MM.1S (cell line): ENCODE data around the gene ZMYM5.
"Not testable (repeated sequence)": the region's sequence is repeated elsewhere in the genome, so short reads cannot be mapped to it uniquely, and the experiment has no call there.

Experiments
- DNase-seq: peaks from one replicate; pipeline ENCODE4 v3.0.0-alpha.2; 2015
- H2AFZ ChIP-seq: fragments of 300-600 bp; sonication (generic); 2 replicates; pipeline ENCODE4 v1.6.0; 2016; ENCODE audit warnings: antibody characterized with exemption, low read length
- H3F3A ChIP-seq: fragments of 300-600 bp; sonication (generic); 2 replicates; pipeline ENCODE4 v1.6.1; 2016; ENCODE audit warnings: mild to moderate bottlenecking, antibody characterized with exemption, low read length, moderate library complexity, mixed read lengths; ENCODE audit not compliant: insufficient read depth
- H3K27ac ChIP-seq: fragments of 300-600 bp; sonication (generic); 2 replicates; pipeline ENCODE4 v1.5.1; 2016; ENCODE audit warnings: mild to moderate bottlenecking, low read length
- H3K27me3 ChIP-seq: fragments of 300-600 bp; sonication (generic); replicated peaks from 2 replicates; pipeline ENCODE4 v1.6.0; 2016; ENCODE audit warnings: low read length; ENCODE audit not compliant: insufficient read depth
- H3K36me3 ChIP-seq: fragments of 300-600 bp; sonication (generic); replicated peaks from 2 replicates; pipeline ENCODE4 v1.6.1; 2016; ENCODE audit warnings: mild to moderate bottlenecking, low read length, mixed read lengths; ENCODE audit not compliant: insufficient read depth
- H3K4me1 ChIP-seq: fragments of 300-600 bp; sonication (generic); 2 replicates; pipeline ENCODE4 v1.6.1; 2016; ENCODE audit warnings: low read length, mixed read lengths
- H3K4me2 ChIP-seq: fragments of 300-600 bp; sonication (generic); 2 replicates; pipeline ENCODE4 v1.6.0; 2016; ENCODE audit warnings: low read depth, low read length
- H3K4me3 ChIP-seq: fragments of 300-600 bp; sonication (generic); 2 replicates; pipeline ENCODE4 v1.5.1; 2016; ENCODE audit warnings: low read length, mixed read lengths
- H3K79me2 ChIP-seq: fragments of 300-600 bp; sonication (generic); 2 replicates; pipeline ENCODE4 v1.6.1; 2016; ENCODE audit warnings: mixed run types, low read length, mixed read lengths
- H3K9ac ChIP-seq: fragments of 300-600 bp; sonication (generic); 2 replicates; pipeline ENCODE4 v1.6.1; 2016; ENCODE audit warnings: low read length, mixed read lengths
- H3K9me2 ChIP-seq: fragments of 300-600 bp; sonication (generic); replicated peaks from 2 replicates; pipeline ENCODE4 v1.6.1; 2016; ENCODE audit warnings: mild to moderate bottlenecking, low read length, mixed read lengths; ENCODE audit not compliant: insufficient read depth
- H3K9me3 ChIP-seq: fragments of 300-600 bp; sonication (generic); replicated peaks from 2 replicates; pipeline ENCODE4 v1.6.1; 2016; ENCODE audit warnings: mild to moderate bottlenecking, low read length, mixed read lengths; ENCODE audit not compliant: insufficient read depth
- H4K20me1 ChIP-seq: fragments of 300-600 bp; sonication (generic); 2 replicates; pipeline ENCODE4 v1.6.1; 2016; ENCODE audit warnings: mild to moderate bottlenecking, low read length, moderate library complexity, mixed read lengths; ENCODE audit not compliant: insufficient read depth
- EZH2 ChIP-seq: fragments of 300-600 bp; sonication (generic); optimal IDR thresholded peaks from 2 replicates; pipeline ENCODE3; 2017; ENCODE audit warnings: low read depth, mild to moderate bottlenecking, antibody characterized with exemption, low read length, mixed read lengths
- EZH2phosphoT487 ChIP-seq: fragments of 300-600 bp; sonication (generic); IDR thresholded peaks from 2 replicates; pipeline ENCODE4 v1.6.1; 2018; ENCODE audit warnings: antibody characterized with exemption, low read length
- TF ChIP-seq, protein P1 (sequence below): fragments of 300-600 bp; sonication (generic); IDR thresholded peaks from 2 replicates; pipeline ENCODE4 v1.5.1; 2016; ENCODE audit warnings: antibody characterized with exemption, low read length, mixed read lengths

Gene ZMYM5

DNA sequence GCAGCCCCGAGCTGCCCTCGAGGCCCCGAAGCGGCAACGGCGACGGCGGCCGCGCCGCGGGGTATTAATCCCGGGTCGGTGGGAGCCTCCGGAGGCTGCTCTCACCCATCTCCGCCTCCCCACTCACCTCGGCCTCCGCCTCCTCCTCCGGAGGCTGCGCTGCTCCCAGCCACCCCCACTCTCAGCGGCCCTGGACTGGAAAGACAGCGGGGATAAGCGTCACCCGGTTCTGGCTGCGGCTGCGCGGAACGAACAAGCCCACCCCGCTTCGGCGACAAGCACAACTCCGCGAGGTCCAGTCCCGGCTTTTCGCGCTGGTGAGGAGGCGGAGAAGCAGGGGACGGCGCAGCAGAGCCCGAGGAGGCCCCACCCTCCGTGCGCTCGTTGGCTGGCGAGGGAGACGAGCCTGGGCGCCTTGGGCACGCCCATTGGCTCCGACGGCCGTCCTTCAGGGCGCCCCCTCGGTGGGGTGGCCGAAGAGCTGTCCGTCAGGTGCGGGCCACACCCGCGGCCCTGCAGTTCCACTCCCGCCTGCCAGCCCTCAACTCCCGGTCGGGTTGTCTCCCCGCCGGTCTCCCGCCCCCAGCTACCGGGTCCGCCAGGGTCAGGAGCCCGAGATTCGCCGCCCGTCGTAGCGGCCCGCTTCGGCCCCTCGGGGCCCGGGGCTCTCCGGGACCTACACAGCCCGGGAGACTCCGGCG lies at the start of gene ZMYM5:
Gene ZMYM5 (minus strand): TSS at position 327 of the 701 bp plus-strand sequence. CDS start 11,469 bp downstream, outside the sequence.
- Histone ChIP-seq H3K9me2 (no peaks in the 10 kb centered on the region), H3K79me2 (peaks cover 36% of the 10 kb centered on the region), H3K9ac (peak within 1 kb of the TSS; percentile 82), H3K36me3 (no peaks in the 10 kb centered on the region), H3K4me3 (peak within 1 kb of the TSS; percentile 74), H3K27ac (peak within 1 kb of the TSS; percentile 91), H3K27me3 (no peaks in the 10 kb centered on the region), H3F3A (0 out of 2 replicates have a peak, but pooled peaks cover 3% of the 10 kb centered on the region), H2AFZ (peak within 1 kb of the TSS; percentile 74), H3K4me2 (peak within 1 kb of the TSS; percentile 69), H3K9me3 (no peaks in the 10 kb centered on the region), H4K20me1 (no peaks in the 10 kb centered on the region), H3K4me1 (0 out of 2 replicates have a peak, but pooled peaks cover 6% of the 10 kb centered on the region)
- TF ChIP-seq, protein P1, sequence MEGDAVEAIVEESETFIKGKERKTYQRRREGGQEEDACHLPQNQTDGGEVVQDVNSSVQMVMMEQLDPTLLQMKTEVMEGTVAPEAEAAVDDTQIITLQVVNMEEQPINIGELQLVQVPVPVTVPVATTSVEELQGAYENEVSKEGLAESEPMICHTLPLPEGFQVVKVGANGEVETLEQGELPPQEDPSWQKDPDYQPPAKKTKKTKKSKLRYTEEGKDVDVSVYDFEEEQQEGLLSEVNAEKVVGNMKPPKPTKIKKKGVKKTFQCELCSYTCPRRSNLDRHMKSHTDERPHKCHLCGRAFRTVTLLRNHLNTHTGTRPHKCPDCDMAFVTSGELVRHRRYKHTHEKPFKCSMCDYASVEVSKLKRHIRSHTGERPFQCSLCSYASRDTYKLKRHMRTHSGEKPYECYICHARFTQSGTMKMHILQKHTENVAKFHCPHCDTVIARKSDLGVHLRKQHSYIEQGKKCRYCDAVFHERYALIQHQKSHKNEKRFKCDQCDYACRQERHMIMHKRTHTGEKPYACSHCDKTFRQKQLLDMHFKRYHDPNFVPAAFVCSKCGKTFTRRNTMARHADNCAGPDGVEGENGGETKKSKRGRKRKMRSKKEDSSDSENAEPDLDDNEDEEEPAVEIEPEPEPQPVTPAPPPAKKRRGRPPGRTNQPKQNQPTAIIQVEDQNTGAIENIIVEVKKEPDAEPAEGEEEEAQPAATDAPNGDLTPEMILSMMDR: no peak
- TF ChIP-seq EZH2 (no peak), EZH2phosphoT487 (no peak)
- DNase-seq: peak; percentile 94

DNA sequence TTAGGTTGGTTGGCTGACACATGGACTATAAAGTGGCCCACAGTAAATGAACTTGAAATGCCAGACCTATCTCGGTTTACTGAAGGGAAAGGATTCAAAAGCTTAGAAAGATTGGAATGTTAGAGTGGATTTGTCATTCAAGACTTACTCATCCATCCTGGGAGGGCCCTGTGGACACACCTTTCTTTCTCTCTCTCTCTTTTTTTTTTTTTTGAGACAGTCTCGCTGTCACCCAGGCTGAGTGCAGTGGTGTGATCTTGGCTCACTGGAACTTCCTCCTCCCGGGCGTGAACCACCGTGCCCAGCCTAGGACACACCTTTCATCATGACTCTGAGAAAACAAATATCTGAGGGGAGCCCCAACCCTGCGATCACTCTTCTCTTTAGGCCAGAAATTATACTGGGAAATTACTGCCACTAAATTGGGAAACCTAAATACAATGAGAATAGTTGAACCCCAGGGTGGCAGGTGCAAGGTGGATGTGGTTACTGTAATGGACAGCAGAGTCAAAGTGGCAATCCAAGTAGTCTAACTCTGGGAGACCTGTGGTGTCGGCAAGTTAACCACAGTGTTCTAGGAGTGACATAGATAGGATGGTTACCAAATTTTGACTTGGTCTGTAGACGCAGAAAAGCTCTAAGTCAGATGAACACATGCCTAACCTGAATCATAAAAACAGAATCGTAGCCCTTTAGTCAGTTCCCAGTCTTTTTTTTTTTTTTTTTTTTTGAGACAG lies 47.1 kb upstream of the ZMYM5 start:
- Histone ChIP-seq H3K27ac (no peak overlapping the region), H3K4me2 (no peak overlapping the region), H3K4me3 (no peak overlapping the region), H3K4me1 (no peaks in the 10 kb centered on the region), H3F3A (no peaks in the 10 kb centered on the region), H3K9ac (no peak overlapping the region), H4K20me1 (no peaks in the 10 kb centered on the region), H2AFZ (no peak overlapping the region), H3K36me3 (no peaks in the 10 kb centered on the region), H3K9me2 (no peaks in the 10 kb centered on the region), H3K27me3 (no peaks in the 10 kb centered on the region), H3K79me2 (no peaks in the 10 kb centered on the region), H3K9me3 (no peaks in the 10 kb centered on the region)
- DNase-seq: no peak
- TF ChIP-seq, protein P1: no peak
- no peak for TF ChIP-seq EZH2phosphoT487
- no peak for TF ChIP-seq EZH2

DNA sequence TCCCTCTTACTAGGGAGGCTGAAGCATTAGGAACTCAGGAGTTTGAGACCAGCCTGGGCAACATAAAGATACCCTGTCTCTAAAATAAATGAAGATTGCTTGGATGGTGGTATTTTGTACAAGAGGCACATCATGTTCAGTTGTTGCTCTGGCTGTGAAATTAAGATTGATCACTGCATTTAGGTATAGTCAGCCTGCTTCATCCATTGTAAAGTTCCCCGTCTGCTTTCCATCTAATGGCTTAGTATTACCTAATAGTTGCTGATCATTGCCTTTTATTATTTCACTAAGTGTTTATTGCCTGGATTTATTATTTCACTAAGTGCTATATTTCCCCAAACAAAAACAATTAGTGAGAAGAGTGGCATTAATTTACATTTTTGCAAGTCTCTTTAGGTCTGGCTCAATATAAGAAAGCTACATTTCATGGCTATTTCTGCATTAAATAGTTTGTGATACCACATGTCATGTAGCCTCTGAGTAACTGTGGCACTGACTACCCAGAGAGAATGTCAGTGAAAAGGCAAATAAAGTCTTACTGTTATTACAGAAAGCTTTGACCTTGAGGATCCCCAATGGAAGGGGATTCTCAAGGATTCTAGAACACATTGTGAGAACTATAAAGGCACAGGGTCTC lies 45.0 kb upstream of the ZMYM5 start:
- no peaks in the 10 kb centered on the region for H3K9me2 ChIP-seq
- DNase-seq: no peak
- H4K20me1 ChIP-seq: no peaks in the 10 kb centered on the region
- no peak overlapping the region for H3K27ac ChIP-seq
- no peaks in the 10 kb centered on the region for H3K27me3 ChIP-seq
- H3F3A ChIP-seq: no peaks in the 10 kb centered on the region
- H3K36me3 ChIP-seq: no peaks in the 10 kb centered on the region
- no peak overlapping the region for H2AFZ ChIP-seq
- TF ChIP-seq EZH2 (no peak), EZH2phosphoT487 (no peak)
- TF ChIP-seq, protein P1: no peak
- H3K9ac ChIP-seq: no peak overlapping the region
- H3K4me2 ChIP-seq: no peak overlapping the region
- no peaks in the 10 kb centered on the region for H3K4me1 ChIP-seq
- H3K79me2 ChIP-seq: no peaks in the 10 kb centered on the region
- H3K4me3 ChIP-seq: no peak overlapping the region
- no peaks in the 10 kb centered on the region for H3K9me3 ChIP-seq

DNA sequence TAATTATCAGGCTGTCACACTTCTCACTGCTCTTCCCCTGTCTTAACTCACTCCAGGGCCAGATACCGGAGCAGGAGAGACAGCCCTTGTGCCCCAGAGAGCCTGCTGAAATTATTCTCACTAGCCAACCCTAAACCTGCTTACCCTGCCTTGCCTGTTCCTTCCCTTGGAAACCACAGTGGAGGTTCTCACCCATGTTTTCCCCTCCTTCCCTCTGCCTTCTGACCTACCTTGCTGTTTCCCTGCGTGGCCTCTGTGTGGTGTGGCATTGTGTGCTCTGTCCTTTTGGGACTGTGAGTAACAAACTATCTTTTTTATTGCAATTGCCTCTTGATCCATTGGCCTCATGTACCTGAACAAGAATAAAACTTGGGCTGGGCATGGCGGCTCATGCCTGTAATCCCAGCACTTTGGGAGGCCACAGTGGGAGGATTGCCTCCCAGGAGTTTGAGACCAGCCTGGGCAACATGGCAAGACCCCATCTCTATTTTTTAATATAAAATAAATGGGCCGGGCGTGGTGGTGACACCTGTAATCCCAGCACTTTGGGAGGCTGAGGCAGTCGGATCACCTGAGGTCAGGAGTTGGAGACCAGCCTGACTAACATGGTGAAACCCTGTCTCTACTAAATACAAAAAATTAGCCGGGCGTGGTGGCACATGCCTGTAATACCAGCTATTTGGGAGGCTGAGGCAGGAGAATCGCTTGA lies 42.2 kb upstream of the ZMYM5 start:
- not testable (repeated sequence) for DNase-seq, H3K4me2 ChIP-seq, H3K27ac ChIP-seq, H3K27me3 ChIP-seq, H3K79me2 ChIP-seq, H3F3A ChIP-seq, H3K4me3 ChIP-seq, H3K9me2 ChIP-seq, H2AFZ ChIP-seq, H3K4me1 ChIP-seq, H3K36me3 ChIP-seq, H3K9me3 ChIP-seq, H4K20me1 ChIP-seq, H3K9ac ChIP-seq
